DMS114 treated with DMSO at 0.1 percent for 48 hours (cell line): ENCODE results near the gene TRDN.

ENCODE experiments used
- DNase-seq: peaks from one replicate; lab custom pipeline; 2025; ENCODE audit not compliant: unreplicated experiment; lab: John Stamatoyannopoulos, UW

TRDN gene

DNA sequence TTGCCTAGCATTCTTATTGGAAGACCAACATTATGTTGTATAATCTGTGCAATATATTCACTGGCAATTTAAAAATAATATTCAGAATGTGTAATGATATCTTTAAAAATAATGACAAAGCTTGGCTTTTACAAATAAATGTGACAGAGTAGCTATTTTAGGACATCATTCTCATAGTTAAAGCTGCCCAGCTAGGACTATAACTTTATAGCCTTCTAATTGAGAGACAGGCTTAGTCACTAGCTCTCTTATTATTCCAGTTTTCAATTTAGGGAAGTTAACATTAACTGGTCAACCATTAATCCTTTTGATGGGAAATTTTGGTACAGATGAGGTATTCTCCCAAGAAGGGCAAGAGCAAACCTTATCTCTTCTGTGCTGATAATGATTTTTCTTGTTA is 443.5 kb downstream of the TRDN start:
- DNase-seq, result no peak

DNA sequence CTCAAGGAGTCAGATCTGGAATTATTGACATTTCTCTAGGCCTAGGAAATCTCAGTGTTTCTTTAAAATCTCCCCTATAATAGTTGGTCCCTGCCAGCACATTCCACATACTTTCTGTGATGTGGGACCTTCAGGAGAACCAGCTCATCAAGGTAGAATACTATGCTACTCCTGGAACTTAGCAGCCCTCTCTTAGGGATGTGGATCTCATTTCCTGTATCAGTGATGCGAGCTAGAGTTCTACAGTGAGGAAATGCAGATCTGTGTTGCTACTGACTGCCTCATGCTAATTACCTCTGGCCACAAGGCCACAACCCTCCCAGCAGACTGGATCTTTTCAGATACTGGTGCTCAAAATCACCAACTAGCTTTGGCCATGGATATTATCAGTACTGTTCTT is 446.9 kb downstream of the TRDN start:
- DNase-seq, result no peak

DNA sequence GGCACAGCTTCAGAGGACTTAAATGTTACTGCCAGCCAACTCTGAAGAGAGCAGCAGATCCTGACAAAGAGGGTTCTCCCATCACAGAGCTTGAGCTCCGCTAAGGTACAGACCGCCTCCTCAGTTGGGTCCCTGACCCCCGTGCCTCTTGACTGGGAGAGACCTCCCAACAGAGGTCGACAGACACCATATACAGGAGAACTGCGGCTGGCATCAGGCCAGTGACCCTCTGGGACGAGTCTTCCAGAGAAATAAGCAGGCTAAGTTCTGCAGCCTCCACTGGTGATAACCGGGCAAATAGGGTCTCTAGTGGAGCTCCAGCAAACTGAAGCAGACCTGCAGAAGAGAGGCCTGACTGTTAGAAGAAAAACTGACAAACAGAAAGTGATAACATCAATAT is 453.8 kb downstream of the TRDN start:
- DNase-seq, result no peak

DNA sequence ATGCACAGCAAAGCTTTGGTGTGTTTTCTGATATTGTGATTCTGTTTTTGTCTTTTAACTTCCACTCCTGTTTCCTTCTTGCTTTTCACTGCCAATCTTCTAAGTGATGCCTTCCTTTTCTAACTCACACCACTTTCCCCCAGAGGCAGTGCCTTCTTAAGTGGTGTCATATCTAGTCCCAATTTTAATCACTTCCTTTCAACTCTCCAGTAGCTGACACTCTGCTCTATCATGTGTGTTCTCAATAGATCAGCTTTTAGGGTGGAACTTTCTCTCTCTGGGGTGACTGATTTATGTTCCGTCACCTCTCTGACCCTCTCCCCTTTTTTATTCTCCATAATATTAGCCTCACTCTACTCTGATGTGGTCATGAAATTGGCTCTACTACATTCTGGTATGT is 460.0 kb downstream of the TRDN start:
- DNase-seq, result no peak

DNA sequence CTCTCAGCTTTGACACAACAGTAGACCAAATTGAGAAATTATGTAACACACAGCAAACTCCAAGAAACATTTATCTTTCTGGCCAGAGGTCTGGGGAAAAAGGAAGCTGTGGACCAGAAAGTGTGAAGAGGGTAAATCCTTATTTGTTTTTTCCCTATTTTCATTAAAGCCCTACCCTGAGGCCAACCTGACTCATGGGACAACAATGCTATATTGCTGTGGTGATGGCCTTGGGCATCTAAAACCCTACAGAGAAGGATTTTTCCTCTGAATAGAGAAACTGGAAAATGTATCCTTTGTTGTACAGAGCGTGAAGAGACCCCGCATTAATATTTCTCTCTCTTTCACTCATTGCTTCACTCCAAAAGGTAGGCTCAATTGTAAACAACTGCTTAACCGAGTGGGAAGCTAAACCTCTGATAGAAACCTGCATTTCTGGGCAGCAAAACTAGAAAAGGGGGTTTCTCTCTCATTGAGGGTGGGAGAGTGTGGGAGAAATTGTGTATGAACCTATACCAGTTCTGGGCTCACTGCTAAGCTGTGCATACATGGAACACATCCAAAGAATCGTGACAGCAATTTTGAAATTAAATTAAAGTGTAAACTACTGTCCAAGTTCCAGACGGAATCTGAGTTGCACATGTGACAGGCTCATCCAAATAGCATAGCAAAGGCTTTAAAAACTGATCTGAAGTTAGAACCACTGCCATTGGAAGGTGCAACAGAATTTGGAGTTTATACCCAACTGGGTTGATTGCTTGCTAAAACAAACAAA is 465.2 kb downstream of the TRDN start:
- DNase-seq, result no peak

DNA sequence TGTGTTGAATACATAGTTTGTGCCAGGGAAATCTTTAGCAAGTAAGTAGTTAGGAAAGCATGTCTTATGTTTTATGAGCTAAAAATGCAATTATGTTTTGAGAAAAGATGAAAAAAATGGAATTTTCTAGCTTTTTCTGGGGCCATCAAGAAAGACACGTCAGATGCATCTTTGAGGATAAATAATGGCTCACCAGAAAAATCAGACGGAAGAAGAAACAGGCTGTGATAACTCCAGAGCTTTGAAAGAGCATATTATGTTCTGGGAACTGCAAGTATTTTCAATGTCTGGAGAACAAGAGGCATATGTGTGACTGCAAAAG is 467.0 kb downstream of the TRDN start:
- no peak for DNase-seq

DNA sequence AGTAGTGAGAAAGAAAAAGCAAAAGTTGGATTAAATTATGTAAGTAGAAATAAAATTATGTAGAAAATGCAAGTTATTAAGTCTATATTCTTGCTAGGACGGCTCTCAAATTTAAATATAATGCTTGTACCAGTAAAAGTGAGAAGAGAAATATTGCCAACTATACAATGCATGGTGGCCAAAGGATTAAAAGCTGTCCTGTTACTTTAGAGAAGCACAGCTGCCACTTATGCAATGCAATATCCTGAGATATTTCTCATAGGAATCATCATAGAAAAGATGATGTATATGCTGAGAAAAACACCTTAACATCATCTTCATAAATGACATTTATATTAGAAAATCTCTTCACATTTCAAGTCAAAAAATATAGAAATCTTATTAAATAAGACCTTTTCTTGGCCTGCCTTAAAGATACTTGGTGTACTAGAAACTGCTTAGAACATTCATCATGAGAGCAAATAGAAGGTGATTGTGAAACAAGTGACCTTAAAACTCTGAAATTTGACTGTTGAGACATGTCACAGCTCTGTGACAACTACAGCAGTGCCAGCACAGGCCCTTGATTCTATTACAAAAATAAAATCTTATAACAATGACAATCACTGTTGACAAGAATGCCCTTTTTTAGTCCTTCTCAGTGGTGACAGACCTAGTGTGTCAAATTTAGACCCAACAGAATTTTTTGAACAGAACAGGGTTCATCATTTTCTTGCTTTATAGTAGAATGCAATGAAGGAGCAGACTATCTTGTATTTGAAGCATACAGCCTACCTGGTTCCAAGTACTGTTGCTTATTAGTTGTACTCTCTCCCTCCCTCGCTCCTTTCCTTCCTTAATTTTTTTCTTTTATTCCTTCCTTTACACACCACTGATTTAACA is 467.6 kb downstream of the TRDN start:
- no peak for DNase-seq

DNA sequence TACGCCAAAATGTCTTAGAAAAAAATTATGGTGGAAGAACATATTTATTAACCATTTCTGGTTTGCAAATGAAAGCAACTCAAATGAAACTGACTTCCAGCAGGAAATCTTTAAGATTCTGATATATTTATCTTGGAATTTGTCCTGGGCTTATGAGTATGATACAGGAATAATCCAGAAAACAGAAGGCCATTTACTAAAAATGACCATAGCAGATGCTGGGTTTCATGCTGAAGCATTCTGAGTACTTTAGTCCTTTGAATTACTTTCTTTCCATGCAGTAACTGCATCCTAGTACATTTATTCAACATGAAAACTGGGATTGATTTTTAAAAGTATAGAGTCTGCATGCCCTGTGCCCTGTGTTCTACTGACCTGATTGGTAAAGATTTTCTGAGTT is 468.3 kb downstream of the TRDN start:
- no peak for DNase-seq
